ENCODE data around the gene RGS19. TPM values are rescaled to one million over a fixed set of nuclear protein-coding genes. Genes with fewer than 3 reads are reported as not detected.
"Not testable (repeated sequence)": the region's sequence is repeated elsewhere in the genome, so short reads cannot be mapped to it uniquely, and the experiment has no call there.

Gene RGS19
- total and polyA plus RNA-seq, 8 donors = 6.3 to 63.9 (median 8.8) TPM

DNA sequence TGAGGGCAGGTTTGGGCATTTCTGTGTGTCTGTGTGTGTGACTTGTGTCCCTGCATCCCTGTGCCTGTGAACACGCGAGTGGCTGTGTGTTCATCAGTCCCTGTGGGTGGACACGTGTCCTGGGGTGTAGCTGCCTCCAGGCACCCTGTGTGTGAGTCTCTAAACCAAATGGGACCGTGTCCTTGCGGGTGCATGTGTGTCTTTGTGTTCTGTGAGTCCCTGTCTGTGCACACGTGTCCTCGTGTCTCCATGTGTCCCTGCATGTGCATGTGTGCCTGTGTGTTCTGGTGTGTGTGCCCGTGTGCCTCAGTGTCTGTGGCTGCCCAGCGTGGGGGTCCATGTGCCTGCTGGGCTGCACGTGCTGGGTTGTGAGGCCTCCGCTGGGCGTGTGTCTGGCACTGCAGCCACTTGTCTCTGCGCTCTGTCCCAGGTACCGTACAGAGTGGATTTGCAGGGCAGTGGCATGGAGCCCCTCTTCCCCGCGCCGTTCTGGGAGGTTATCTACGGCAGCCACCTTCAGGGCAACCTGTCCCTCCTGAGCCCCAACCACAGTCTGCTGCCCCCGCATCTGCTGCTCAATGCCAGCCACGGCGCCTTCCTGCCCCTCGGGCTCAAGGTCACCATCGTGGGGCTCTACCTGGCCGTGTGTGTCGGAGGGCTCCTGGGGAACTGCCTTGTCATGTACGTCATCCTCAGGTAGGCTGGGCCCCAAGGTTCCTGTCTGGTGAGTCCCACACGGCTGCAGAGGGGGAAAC is 13.1 kb upstream of the RGS19 start:
- ATAC-seq = peak; percentile 24

DNA sequence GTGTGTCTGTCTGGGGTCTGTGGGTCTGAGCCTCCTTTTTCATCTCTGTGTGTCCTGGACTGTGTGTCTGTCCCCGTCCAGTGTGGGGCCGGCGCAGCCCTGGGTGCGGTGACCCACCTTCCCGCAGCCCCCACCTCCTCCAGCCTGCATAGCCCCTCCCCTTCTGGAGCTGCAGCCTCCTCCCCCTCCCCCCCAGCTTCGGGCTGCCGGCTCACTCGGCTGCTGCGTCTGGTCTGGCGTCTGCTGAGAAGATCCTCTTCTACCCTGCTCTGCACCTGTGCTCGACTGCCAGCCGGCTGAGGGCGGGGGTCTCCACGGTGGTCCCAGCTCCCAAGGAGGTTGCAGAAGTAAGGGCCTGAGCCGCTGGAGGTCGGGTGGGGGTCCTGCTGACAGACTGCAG is 12.5 kb upstream of the RGS19 start:
- no peak for ATAC-seq
- no peak for DNase-seq

More for the DNA sequence above, 13.1 kb upstream of the RGS19 start:
- intact Hi-C loops (cut with DNase I) = no loop called here
- Histone ChIP-seq H3K9me3 (peaks cover 0 to 3% of the 10 kb centered on the region in 2 donors), H3K27ac (no peak overlapping the region), H3K4me1 (no peaks in the 10 kb centered on the region), H3K36me3 (no peaks in the 10 kb centered on the region), H3K4me3 (no peak overlapping the region), H3K27me3 (peaks cover 0 to 17% of the 10 kb centered on the region in 2 donors)
- DNase-seq = peak in 1 of 4 donors; percentile 73
- TF ChIP-seq, protein P1, sequence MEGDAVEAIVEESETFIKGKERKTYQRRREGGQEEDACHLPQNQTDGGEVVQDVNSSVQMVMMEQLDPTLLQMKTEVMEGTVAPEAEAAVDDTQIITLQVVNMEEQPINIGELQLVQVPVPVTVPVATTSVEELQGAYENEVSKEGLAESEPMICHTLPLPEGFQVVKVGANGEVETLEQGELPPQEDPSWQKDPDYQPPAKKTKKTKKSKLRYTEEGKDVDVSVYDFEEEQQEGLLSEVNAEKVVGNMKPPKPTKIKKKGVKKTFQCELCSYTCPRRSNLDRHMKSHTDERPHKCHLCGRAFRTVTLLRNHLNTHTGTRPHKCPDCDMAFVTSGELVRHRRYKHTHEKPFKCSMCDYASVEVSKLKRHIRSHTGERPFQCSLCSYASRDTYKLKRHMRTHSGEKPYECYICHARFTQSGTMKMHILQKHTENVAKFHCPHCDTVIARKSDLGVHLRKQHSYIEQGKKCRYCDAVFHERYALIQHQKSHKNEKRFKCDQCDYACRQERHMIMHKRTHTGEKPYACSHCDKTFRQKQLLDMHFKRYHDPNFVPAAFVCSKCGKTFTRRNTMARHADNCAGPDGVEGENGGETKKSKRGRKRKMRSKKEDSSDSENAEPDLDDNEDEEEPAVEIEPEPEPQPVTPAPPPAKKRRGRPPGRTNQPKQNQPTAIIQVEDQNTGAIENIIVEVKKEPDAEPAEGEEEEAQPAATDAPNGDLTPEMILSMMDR (IDR thresholded peaks at IDR 0.05) = no peak

DNA sequence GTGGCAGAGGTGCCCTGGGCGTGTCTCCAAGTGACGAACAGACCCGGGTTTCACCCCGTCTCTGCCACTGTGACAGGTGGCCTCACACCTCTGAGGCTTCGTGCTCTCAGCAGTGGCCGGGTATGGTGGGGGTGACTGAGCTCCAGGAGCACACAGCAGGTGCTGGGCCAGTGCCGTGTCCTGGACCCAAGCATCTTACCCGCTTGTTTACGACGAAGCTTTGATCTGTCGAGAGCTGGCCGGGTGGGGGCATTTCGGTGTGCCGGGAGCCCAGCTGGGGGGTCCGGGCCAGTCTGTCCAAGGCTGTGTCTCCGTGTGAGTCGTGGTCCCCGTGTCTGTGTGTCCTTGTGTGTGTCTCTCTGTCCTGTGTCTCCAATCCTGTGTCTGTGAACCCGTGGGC is 12.0 kb upstream of the RGS19 start:
- H3K36me3 ChIP-seq = no peaks in the 10 kb centered on the region
- intact Hi-C loops (cut with DNase I) = no loop called here
- no peak for ATAC-seq
- peaks cover 0 to 22% of the 10 kb centered on the region in 2 donors for H3K27me3 ChIP-seq
- DNase-seq = no peak
- H3K4me1 ChIP-seq = no peaks in the 10 kb centered on the region
- H3K4me3 ChIP-seq = no peak overlapping the region
- peaks cover 0 to 6% of the 10 kb centered on the region in 2 donors for H3K9me3 ChIP-seq
- TF ChIP-seq, protein P1 (IDR thresholded peaks at IDR 0.05) = no peak
- no peak overlapping the region for H3K27ac ChIP-seq

More for the DNA sequence above, 12.5 kb upstream of the RGS19 start:
- peaks cover 0 to 4% of the 10 kb centered on the region in 2 donors for H3K9me3 ChIP-seq
- no peaks in the 10 kb centered on the region for H3K36me3 ChIP-seq
- H3K4me1 ChIP-seq = no peaks in the 10 kb centered on the region
- peaks cover 0 to 18% of the 10 kb centered on the region in 2 donors for H3K27me3 ChIP-seq
- no peak overlapping the region for H3K27ac ChIP-seq
- intact Hi-C loops (cut with DNase I) = no loop called here
- TF ChIP-seq, protein P1 (IDR thresholded peaks at IDR 0.05) = no peak
- no peak overlapping the region for H3K4me3 ChIP-seq

DNA sequence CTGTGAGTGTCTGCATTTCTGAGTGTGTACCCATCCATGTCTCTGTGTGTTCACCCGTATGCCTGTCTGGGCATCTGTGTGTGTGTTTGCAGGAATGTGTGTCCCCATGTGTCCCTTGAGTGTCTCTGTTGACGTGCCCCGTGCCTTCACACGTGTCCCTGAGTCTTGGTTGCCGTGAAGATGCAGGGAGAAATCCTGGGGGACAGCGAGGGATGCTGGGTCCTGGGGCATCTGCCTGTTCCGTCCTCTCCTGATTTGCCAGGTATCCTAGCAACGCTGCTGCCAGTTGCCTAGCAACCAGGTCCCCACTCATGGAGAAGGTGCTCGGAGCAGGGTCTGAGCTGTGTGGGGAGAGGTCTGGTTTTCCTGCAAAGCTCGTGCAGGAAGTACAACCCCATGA is 10.8 kb upstream of the RGS19 start:
- H3K27me3 ChIP-seq = peaks cover 7 to 24% of the 10 kb centered on the region in 2 donors
- no peaks in the 10 kb centered on the region for H3K36me3 ChIP-seq
- no peak overlapping the region for H3K4me3 ChIP-seq
- TF ChIP-seq, protein P1 (IDR thresholded peaks at IDR 0.05) = no peak
- peaks cover 0 to 6% of the 10 kb centered on the region in 2 donors for H3K9me3 ChIP-seq
- no peak for ATAC-seq
- intact Hi-C loops (cut with DNase I) = no loop called here
- H3K4me1 ChIP-seq = no peaks in the 10 kb centered on the region
- peak in 1 of 4 donors; percentile 26 for DNase-seq
- no peak overlapping the region for H3K27ac ChIP-seq

DNA sequence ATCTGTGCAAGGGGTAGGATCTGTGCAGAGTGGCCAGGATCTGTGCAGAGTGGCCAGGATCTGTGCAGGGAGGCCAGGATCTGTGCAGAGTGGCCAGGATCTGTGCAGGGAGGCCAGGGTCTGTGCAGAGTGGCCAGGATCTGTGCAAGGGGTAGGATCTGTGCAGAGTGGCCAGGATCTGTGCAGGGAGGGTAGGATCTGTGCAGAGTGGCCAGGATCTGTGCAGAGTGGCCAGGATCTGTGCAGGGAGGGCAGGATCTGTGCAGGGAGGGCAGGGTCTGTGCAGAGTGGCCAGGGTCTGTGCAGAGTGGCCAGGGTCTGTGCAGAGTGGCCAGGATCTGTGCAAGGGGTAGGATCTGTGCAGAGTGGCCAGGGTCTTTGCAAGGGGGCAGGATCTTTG is 9.3 kb upstream of the RGS19 start:
- intact Hi-C loops (cut with DNase I); H3K9me3 ChIP-seq; DNase-seq; H3K4me3 ChIP-seq; H3K36me3 ChIP-seq; ATAC-seq; H3K27ac ChIP-seq: not testable (repeated sequence)
- Histone ChIP-seq H3K4me1 (peaks cover 5 to 11% of the 10 kb centered on the region in 2 donors), H3K27me3 (peaks cover 21 to 40% of the 10 kb centered on the region in 2 donors)

DNA sequence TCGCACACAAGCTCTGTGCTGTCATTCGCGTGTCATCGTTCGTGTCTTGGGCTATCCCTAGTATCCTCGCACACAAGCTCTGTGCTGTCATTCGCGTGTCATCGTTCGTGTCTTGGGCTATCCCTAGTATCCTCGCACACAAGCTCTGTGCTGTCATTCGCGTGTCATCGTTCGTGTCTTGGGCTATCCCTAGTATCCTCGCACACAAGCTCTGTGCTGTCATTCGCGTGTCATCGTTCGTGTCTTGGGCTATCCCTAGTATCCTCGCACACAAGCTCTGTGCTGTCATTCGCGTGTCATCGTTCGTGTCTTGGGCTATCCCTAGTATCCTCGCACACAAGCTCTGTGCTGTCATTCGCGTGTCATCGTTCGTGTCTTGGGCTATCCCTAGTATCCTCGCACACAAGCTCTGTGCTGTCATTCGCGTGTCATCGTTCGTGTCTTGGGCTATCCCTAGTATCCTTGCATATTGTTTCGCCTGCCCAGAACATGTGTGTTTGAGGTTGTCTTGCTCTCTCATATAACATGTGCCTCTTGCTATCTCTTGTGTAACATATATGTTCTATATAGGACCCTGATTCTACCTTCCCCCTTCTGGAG is 8.0 kb upstream of the RGS19 start:
- Histone ChIP-seq H3K4me1 (peaks cover 8 to 22% of the 10 kb centered on the region in 2 donors), H3K27me3 (peaks cover 21 to 43% of the 10 kb centered on the region in 2 donors)
- ATAC-seq; H3K4me3 ChIP-seq; H3K27ac ChIP-seq; DNase-seq; H3K9me3 ChIP-seq; H3K36me3 ChIP-seq; intact Hi-C loops (cut with DNase I): not testable (repeated sequence)

Data from left lung (tissue), 10 donors.